Hepatocyte (in vitro differentiated cells): ENCODE measurements around the gene NOP14. TPM values are rescaled to one million over a fixed set of nuclear protein-coding genes. Genes with fewer than 3 reads are reported as not detected.
"Not testable (repeated sequence)": the region's sequence is repeated elsewhere in the genome, so short reads cannot be mapped to it uniquely, and the experiment has no call there.

ENCODE experiments used
- DNase-seq: peaks from one replicate; pipeline ENCODE4 v3.0.0-alpha.2; 2016; ENCODE audit warnings: low spot score
- H2AFZ ChIP-seq: fragments of 200-600 bp; sonication (generic); 2 replicates; pipeline ENCODE4 v1.6.0; 2016; ENCODE audit warnings: antibody characterized with exemption, mild to moderate bottlenecking
- H3K27ac ChIP-seq: fragments of 200-600 bp; sonication (generic); 2 replicates; pipeline ENCODE4 v1.5.1; 2016; ENCODE audit warnings: mild to moderate bottlenecking
- H3K27me3 ChIP-seq: fragments of 200-600 bp; sonication (generic); 2 replicates; pipeline ENCODE4 v1.6.1; 2016
- H3K36me3 ChIP-seq: fragments of 200-600 bp; sonication (generic); replicated peaks from 2 replicates; pipeline ENCODE4 v1.5.1; 2016; ENCODE audit warnings: low read depth; ENCODE audit not compliant: insufficient read depth
- H3K4me1 ChIP-seq: fragments of 200-600 bp; sonication (generic); 2 replicates; pipeline ENCODE4 v1.5.1; 2016; ENCODE audit warnings: mild to moderate bottlenecking, moderate library complexity; ENCODE audit not compliant: insufficient read depth
- H3K4me2 ChIP-seq: fragments of 200-600 bp; sonication (generic); 2 replicates; pipeline ENCODE4 v1.6.0; 2016
- H3K4me3 ChIP-seq: fragments of 200-600 bp; sonication (generic); 2 replicates; pipeline ENCODE4 v1.5.1; 2016; ENCODE audit warnings: mild to moderate bottlenecking
- H3K79me2 ChIP-seq: fragments of 200-600 bp; sonication (generic); 2 replicates; pipeline ENCODE4 v1.6.0; 2017; ENCODE audit warnings: mild to moderate bottlenecking
- H3K9me2 ChIP-seq: fragments of 200-600 bp; sonication (generic); replicated peaks from 2 replicates; pipeline ENCODE4 v1.6.0; 2017; ENCODE audit warnings: mild to moderate bottlenecking; ENCODE audit not compliant: insufficient read depth
- H3K9me3 ChIP-seq: fragments of 200-600 bp; sonication (generic); 2 replicates; pipeline ENCODE4 v1.5.1; 2016; ENCODE audit warnings: low read depth, mild to moderate bottlenecking
- H4K20me1 ChIP-seq: fragments of 200-600 bp; sonication (generic); 2 replicates; pipeline ENCODE4 v1.6.0; 2016; ENCODE audit warnings: mild to moderate bottlenecking; ENCODE audit not compliant: insufficient read depth, poor library complexity, severe bottlenecking
- EZH2 ChIP-seq: fragments of 200-600 bp; sonication (generic); IDR thresholded peaks from 2 replicates; pipeline ENCODE4 v1.6.1; 2016; ENCODE audit warnings: antibody characterized with exemption, mild to moderate bottlenecking, borderline replicate concordance
- EZH2phosphoT487 ChIP-seq: fragments of 200-600 bp; sonication (generic); IDR thresholded peaks from one replicate; pipeline ENCODE4 v1.6.1; 2018; ENCODE audit warnings: antibody characterized with exemption, mild to moderate bottlenecking, low read depth, moderate library complexity; ENCODE audit not compliant: unreplicated experiment, severe bottlenecking
- WGBS: methylation state at CpG from one replicate; pipeline ENCODE4 v1.1.6; 2016; ENCODE audit warnings: low lambda C conversion rate; ENCODE audit errors: missing lambda C conversion rate; 5-methylcytosine and 5-hydroxymethylcytosine counted together
- polyA plus RNA-seq: library from polyadenylated mRNA; unstranded; fragments of >200 nt; fragmentation: Nextera tagmentation; extraction: Ambion mirVana; gene quantifications from 2 replicates; pipeline ENCODE4 v1.2.1, GENCODE V29; 2016
- total RNA-seq: library from RNA; depleted of rRNA; stranded (reverse); fragments of >200 nt; gene quantifications from 2 replicates; pipeline ENCODE4 v1.2.3, GENCODE V29; 2014
- TF ChIP-seq, protein P1 (sequence below): fragments of 200-600 bp; sonication (generic); IDR thresholded peaks from 2 replicates; pipeline ENCODE4 v1.5.1; 2016; ENCODE audit warnings: antibody characterized with exemption, mild to moderate bottlenecking; ENCODE audit not compliant: poor library complexity

NOP14 gene
- total and polyA plus RNA-seq, 2 experiments from 2014 or later: 18.8 to 22.7 TPM

- no peaks in the 10 kb centered on the region for H3K9me2 ChIP-seq
- H3K27ac ChIP-seq: peak overlapping the region; percentile 79
- peaks cover 3% of the 10 kb centered on the region for H4K20me1 ChIP-seq
- H2AFZ ChIP-seq: no peak overlapping the region
- TF ChIP-seq, protein P1, sequence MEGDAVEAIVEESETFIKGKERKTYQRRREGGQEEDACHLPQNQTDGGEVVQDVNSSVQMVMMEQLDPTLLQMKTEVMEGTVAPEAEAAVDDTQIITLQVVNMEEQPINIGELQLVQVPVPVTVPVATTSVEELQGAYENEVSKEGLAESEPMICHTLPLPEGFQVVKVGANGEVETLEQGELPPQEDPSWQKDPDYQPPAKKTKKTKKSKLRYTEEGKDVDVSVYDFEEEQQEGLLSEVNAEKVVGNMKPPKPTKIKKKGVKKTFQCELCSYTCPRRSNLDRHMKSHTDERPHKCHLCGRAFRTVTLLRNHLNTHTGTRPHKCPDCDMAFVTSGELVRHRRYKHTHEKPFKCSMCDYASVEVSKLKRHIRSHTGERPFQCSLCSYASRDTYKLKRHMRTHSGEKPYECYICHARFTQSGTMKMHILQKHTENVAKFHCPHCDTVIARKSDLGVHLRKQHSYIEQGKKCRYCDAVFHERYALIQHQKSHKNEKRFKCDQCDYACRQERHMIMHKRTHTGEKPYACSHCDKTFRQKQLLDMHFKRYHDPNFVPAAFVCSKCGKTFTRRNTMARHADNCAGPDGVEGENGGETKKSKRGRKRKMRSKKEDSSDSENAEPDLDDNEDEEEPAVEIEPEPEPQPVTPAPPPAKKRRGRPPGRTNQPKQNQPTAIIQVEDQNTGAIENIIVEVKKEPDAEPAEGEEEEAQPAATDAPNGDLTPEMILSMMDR: no peak
- TF ChIP-seq EZH2 (no peak), EZH2phosphoT487 (no peak)
- H3K79me2 ChIP-seq: peaks cover 56% of the 10 kb centered on the region
- no peak overlapping the region for H3K4me2 ChIP-seq
- peaks cover 24% of the 10 kb centered on the region for H3K4me1 ChIP-seq
- no peak overlapping the region for H3K4me3 ChIP-seq
- no peaks in the 10 kb centered on the region for H3K27me3 ChIP-seq
- H3K9me3 ChIP-seq: no peaks in the 10 kb centered on the region
- no peak for DNase-seq
- no peaks in the 10 kb centered on the region for H3K36me3 ChIP-seq
- 79% methylated on average over 10 of the region's 10 CpGs for WGBS
Measured at GRCh38 chr4:2923141-2923551, 40.1 kb downstream of the NOP14 start.

DNA sequence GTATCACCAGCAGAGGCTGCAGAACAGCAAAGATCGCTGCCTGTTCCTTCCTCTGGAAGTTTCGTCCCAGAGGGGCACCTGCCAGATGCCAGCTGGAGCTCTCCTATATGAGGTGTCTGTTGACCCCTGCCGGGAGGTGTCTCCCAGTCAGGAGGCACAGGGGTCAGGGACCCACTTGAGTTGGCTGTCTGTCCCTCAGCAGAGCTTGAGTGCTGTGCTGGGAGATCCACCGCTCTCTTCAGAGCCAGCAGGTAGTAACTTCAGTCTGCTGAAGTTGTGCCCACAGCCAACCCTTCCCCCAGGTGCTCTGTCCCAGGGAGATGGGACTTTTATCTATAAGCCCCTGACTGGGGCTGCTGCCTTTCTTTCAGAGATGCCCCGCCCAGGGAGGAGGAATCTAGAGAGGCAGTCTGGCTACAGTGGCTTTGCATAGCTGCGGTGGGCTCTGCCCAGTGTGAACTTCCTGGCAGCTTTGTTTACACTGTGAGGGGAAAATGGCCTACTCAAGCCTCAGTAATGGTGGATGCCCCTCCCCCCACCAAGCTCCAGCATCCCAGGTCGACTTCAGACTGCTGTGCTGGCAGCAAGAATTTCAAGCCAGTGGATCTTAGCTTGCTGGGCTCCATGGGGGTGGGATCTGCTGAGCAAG is 40.6 kb downstream of the NOP14 start:
- H3K4me1 ChIP-seq: peaks cover 24% of the 10 kb centered on the region
- H3K9me3 ChIP-seq, H3K9me2 ChIP-seq, H2AFZ ChIP-seq, H3K27me3 ChIP-seq, H4K20me1 ChIP-seq, H3K36me3 ChIP-seq, H3K4me3 ChIP-seq, DNase-seq, H3K4me2 ChIP-seq: not testable (repeated sequence)
- H3K79me2 ChIP-seq: peaks cover 61% of the 10 kb centered on the region
- H3K27ac ChIP-seq: peak overlapping the region; percentile 67
- WGBS: 45% methylated on average over 7 of the region's 7 CpGs

- not testable (repeated sequence) for H3K9me2 ChIP-seq, DNase-seq, H4K20me1 ChIP-seq, H3K27ac ChIP-seq, H3K27me3 ChIP-seq, H3K4me3 ChIP-seq, H2AFZ ChIP-seq, H3K4me2 ChIP-seq, H3K9me3 ChIP-seq, H3K36me3 ChIP-seq
- H3K4me1 ChIP-seq: peaks cover 12% of the 10 kb centered on the region
- 96% methylated on average over 8 of the region's 8 CpGs for WGBS
- peaks cover 63% of the 10 kb centered on the region for H3K79me2 ChIP-seq
Measured at GRCh38 chr4:2918714-2919113, 44.5 kb downstream of the NOP14 start.

- WGBS: 98% methylated on average over 2 of the region's 2 CpGs
- H3K79me2 ChIP-seq: peaks cover 59% of the 10 kb centered on the region
- H2AFZ ChIP-seq, H3K4me2 ChIP-seq, H4K20me1 ChIP-seq, H3K4me3 ChIP-seq, DNase-seq, H3K9me2 ChIP-seq, H3K36me3 ChIP-seq, H3K9me3 ChIP-seq, H3K27me3 ChIP-seq, H3K27ac ChIP-seq: not testable (repeated sequence)
- peaks cover 12% of the 10 kb centered on the region for H3K4me1 ChIP-seq
Measured at GRCh38 chr4:2918300-2918699, 44.9 kb downstream of the NOP14 start.

GRCh38 chr4:2916696-2917095 is 46.5 kb downstream of the NOP14 start:
- H3K4me1 ChIP-seq, H4K20me1 ChIP-seq, H2AFZ ChIP-seq, H3K27ac ChIP-seq, H3K4me3 ChIP-seq, H3K27me3 ChIP-seq, H3K4me2 ChIP-seq, DNase-seq, H3K9me2 ChIP-seq, H3K9me3 ChIP-seq, H3K36me3 ChIP-seq: not testable (repeated sequence)
- WGBS: 97% methylated on average over 2 of the region's 2 CpGs
- H3K79me2 ChIP-seq: peaks cover 55% of the 10 kb centered on the region
